ENCODE results near the gene ALDH16A1. TPM values are rescaled to one million over a fixed set of nuclear protein-coding genes. Genes with fewer than 3 reads are reported as not detected.
A peak's percentile ranks its signal among the peaks of the same experiment; 100 is the strongest.

Gene ALDH16A1
- total and polyA plus RNA-seq, 2 donors (not counting 3 experiments of a cell fraction or from before 2014, with no cell fraction given): 27.6 to 33.2 TPM

DNA sequence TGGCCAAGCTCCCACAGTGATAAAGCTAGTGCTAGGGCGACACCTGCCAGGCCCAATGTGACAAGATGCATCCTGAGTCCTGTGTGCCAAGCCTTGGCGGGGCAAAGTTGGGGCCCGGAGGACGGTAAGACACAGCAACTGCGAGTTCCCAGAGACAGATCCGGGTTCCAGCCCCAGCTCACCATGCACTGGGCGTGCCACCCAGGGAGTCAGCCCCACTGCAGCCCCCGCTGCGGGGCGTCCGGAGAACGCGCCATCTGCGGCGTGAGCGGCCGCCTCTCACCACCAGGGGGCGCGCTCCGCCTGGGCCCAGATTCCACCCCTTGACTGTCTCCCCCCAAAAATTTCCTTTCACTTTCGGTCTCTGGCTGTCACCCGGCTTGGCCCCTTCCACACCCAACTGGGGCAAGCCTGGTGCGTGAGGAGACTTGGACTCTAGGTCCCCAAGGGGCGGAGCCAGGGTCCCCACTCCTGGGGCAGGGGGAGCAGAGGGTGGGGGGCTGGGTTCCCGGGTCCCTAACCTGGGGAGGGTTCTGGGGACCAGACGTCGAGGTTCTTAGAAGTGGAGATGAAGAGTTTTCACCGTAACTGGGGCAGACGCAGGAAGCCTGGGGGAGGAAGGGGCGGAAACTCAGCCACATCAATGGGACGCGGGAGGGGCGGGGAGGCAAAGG is 21.0 kb downstream of the ALDH16A1 start, which contains the start of gene FLT3LG:
FLT3LG (plus strand) TSS at position 348 of the 674 bp plus-strand sequence. CDS start 425 bp downstream, outside the sequence.
- intact Hi-C loops (cut with micrococcal nuclease) (loop anchor here (1.0 to 2.0 kb wide), 2 partner anchors 21 to 73 kb away; partner anchors contain the start of gene ALDH16A1), dilution Hi-C loops (cut with MboI; ENCODE audit: extremely low pct_ligation_motif_present, low sequenced_read_pairs) (no loop called here)
- peak within 1 kb of the TSS; percentile 62 to 93 (median 73) for H3K4me3 ChIP-seq (replicated peaks in 1 of 3; ENCODE audit: insufficient read depth in 1 of 3, low read depth in 1 of 3, low read length in 3 of 3)
- H3K4me1 ChIP-seq (ENCODE audit: control insufficient read depth, extremely low read depth, insufficient read depth, low read length): peaks cover 6% of the 10 kb centered on the region
- H3K9me3 ChIP-seq (replicated peaks; ENCODE audit: control insufficient read depth, insufficient read depth, low read length): no peaks in the 10 kb centered on the region
- H3K4me2 ChIP-seq (ENCODE audit: insufficient read depth, low read length): peak within 1 kb of the TSS; percentile 78
- no TSS peak for BruUV-seq (replicated peaks)
- H3K27ac ChIP-seq (ENCODE audit: insufficient read depth, low read depth, low read length): no peak within 1 kb of the TSS
- peak within 1 kb of the TSS; percentile 98 for H2AFZ ChIP-seq (ENCODE audit: low read depth, low read length)
- no peaks in the 10 kb centered on the region for H3K79me2 ChIP-seq (ENCODE audit: control insufficient read depth, insufficient read depth, low read length)
- peak; percentile 68 for DNase-seq (ENCODE audit: low read depth, low spot score)
- H3K9ac ChIP-seq (replicated peaks; ENCODE audit: extremely low read depth, insufficient read depth, low read length): peak within 1 kb of the TSS; percentile 60
- POLR2A ChIA-PET: no interaction called here
- FAIRE-seq: peak; percentile 66
- CTCF ChIA-PET: interaction anchor here (0.5 to 3.6 kb wide), 12 partner anchors 10 to 206 kb away, joined by 3 to 17 read pairs (median 4); partner anchors contain the start of genes ALDH16A1, PIH1D1 and RPS11
- no peaks in the 10 kb centered on the region for H3K36me3 ChIP-seq (ENCODE audit: control insufficient read depth in 2 of 2, extremely low read depth in 1 of 2, insufficient read depth in 2 of 2, low read length in 2 of 2)
- no peaks in the 10 kb centered on the region for H3K9me1 ChIP-seq (replicated peaks; ENCODE audit: control insufficient read depth, extremely low read depth, insufficient read depth, low read length)
- H4K20me1 ChIP-seq (replicated peaks; ENCODE audit: control insufficient read depth, extremely low read depth, insufficient read depth, low read length): no peaks in the 10 kb centered on the region
- no peak for TF ChIP-seq GATA2 (IDR thresholded peaks at IDR 0.05; ENCODE audit: insufficient read depth, insufficient read length, low read depth, low read length)
- TF ChIP-seq, protein P1, sequence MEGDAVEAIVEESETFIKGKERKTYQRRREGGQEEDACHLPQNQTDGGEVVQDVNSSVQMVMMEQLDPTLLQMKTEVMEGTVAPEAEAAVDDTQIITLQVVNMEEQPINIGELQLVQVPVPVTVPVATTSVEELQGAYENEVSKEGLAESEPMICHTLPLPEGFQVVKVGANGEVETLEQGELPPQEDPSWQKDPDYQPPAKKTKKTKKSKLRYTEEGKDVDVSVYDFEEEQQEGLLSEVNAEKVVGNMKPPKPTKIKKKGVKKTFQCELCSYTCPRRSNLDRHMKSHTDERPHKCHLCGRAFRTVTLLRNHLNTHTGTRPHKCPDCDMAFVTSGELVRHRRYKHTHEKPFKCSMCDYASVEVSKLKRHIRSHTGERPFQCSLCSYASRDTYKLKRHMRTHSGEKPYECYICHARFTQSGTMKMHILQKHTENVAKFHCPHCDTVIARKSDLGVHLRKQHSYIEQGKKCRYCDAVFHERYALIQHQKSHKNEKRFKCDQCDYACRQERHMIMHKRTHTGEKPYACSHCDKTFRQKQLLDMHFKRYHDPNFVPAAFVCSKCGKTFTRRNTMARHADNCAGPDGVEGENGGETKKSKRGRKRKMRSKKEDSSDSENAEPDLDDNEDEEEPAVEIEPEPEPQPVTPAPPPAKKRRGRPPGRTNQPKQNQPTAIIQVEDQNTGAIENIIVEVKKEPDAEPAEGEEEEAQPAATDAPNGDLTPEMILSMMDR (IDR thresholded peaks at IDR 0.05; ENCODE audit: extremely low read depth in 1 of 2, insufficient read depth in 1 of 2, low read depth in 1 of 2, low read length in 2 of 2): peak; percentile 99 to 100
- TF ChIP-seq EZH2 (IDR thresholded peaks at IDR 0.05; ENCODE audit: borderline replicate concordance, low read depth, low read length, severe bottlenecking): no peak
- TF ChIP-seq JUN (IDR thresholded peaks at IDR 0.05; ENCODE audit: borderline replicate concordance, insufficient read depth, insufficient read length, low read depth): no peak
- TF ChIP-seq POLR2AphosphoS5 (IDR thresholded peaks at IDR 0.05; ENCODE audit: insufficient read depth, low read depth, low read length): no peak
- no peaks in the 10 kb centered on the region for H3K27me3 ChIP-seq (ENCODE audit: control insufficient read depth in 2 of 2, insufficient read depth in 2 of 2, low read length in 2 of 2)
